GM10266 (cell line): ENCODE results near the gene MBLAC1.

ENCODE experiments used
- DNase-seq: peaks from one replicate; pipeline ENCODE4 v3.0.0; 2012; ENCODE audit errors: extremely low spot score
- TF ChIP-seq, protein P1 (sequence below): IDR thresholded peaks from 2 replicates; pipeline ENCODE4 v1.5.1; 2012; ENCODE audit warnings: mild to moderate bottlenecking, low read depth; ENCODE audit not compliant: control insufficient read depth, insufficient read depth; ENCODE audit errors: missing control alignments

MBLAC1 gene

DNA sequence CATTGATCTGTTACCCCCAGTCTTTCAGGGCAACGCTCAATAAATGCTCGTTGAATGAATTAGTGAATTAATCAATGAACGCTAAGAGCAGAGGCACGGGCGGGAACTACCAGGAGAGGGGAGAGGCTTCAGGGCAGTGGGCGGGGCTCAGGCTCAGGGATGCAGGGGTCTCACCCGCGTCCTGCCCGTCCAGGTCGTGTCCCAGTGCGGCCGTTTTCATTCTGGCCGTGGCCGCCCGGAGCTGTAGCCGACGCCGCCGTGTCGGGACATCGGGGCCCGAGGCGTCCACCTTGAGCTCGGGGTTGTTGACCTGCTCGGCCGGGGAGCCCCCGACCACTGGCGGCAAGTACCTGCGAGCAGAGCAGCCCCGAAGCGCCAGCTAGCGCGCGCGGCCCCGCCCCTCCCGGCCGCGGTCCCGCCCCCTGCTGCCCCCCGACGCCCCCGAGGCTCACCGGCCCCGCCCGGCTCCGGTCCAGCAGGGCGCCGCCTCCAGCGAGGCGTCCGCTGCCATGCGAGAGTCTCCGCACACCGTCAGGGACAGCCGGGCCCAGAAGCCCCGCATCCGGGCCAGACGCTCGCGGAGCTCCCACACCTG is 44.4 kb downstream of the MBLAC1 start:
- peak; percentile 62 for DNase-seq
- TF ChIP-seq, protein P1, sequence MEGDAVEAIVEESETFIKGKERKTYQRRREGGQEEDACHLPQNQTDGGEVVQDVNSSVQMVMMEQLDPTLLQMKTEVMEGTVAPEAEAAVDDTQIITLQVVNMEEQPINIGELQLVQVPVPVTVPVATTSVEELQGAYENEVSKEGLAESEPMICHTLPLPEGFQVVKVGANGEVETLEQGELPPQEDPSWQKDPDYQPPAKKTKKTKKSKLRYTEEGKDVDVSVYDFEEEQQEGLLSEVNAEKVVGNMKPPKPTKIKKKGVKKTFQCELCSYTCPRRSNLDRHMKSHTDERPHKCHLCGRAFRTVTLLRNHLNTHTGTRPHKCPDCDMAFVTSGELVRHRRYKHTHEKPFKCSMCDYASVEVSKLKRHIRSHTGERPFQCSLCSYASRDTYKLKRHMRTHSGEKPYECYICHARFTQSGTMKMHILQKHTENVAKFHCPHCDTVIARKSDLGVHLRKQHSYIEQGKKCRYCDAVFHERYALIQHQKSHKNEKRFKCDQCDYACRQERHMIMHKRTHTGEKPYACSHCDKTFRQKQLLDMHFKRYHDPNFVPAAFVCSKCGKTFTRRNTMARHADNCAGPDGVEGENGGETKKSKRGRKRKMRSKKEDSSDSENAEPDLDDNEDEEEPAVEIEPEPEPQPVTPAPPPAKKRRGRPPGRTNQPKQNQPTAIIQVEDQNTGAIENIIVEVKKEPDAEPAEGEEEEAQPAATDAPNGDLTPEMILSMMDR = no peak

DNA sequence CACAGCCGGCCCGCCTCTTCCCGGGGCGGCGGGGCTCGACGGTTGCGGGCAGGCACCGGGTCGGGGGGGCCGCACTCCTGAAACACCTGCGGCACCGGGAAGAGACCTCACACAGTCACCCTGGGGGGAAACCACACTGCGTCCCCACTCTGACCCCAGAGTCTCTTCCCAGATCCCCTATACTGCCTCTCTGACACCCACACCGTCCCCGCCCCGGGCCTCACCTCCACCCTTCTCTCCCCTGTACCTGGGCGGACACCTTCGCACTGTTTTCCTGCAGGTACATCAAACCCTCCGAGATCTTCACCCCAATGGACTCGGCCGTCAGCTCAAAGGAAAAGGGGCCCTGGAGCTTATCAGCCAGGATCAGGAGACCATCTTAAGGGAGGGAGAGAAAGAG is 45.1 kb downstream of the MBLAC1 start:
- DNase-seq = peak; percentile 28
- TF ChIP-seq, protein P1 = no peak

DNA sequence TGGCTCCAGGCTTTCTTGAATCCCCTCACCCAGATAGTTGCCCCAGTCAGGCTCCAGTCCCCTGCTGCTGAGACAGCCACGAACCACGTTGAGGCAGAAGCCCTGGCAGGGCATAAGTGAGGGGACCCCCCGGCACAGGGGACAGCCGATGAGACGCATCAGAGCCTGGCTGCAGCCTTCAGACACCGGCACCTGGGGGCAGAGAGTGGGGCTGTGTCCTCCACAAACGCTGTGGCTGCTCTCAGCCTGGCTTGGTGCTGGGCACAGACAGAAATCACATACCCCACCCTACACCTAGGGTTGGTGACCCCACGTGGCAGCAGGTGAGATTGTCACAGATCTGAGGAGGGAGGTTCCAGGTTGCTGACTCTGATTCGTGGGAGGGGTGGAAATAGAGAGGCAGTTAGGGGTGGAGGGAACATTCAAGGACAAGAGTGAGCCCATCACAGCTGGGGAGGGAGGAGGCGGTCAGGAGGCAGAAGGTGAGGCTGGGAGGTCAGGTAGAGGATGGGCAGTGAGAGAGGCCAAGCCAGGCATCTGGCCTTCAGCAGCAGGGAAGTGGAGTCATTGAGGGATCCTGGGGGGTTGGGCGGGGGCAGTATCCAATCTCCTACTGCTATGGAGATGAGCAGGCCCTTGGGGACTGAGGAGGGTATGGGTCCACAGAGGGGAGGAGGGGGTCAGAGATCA is 47.2 kb downstream of the MBLAC1 start:
- TF ChIP-seq, protein P1 = no peak
- peak; percentile 25 for DNase-seq

DNA sequence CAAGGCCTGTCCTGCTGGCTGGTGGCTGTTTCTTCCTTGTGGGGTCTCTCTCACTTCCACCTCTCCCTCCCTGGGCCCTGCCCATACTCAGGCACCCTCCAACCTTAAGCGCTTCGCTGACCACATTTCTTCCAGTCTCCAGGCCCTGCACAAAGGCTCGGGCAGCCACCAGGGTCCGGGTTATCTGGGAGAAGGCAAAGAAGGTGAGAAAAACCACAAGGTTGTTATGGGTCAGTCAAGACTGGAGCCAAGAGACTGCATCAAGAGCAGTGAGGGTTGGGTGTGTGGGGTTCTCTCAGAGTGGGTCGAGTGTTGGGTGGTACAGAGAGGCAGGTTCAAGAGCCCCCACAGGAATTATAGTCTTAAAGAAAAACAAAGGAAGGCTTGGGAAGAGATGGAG is 47.8 kb downstream of the MBLAC1 start:
- TF ChIP-seq, protein P1 = no peak
- DNase-seq = no peak

DNA sequence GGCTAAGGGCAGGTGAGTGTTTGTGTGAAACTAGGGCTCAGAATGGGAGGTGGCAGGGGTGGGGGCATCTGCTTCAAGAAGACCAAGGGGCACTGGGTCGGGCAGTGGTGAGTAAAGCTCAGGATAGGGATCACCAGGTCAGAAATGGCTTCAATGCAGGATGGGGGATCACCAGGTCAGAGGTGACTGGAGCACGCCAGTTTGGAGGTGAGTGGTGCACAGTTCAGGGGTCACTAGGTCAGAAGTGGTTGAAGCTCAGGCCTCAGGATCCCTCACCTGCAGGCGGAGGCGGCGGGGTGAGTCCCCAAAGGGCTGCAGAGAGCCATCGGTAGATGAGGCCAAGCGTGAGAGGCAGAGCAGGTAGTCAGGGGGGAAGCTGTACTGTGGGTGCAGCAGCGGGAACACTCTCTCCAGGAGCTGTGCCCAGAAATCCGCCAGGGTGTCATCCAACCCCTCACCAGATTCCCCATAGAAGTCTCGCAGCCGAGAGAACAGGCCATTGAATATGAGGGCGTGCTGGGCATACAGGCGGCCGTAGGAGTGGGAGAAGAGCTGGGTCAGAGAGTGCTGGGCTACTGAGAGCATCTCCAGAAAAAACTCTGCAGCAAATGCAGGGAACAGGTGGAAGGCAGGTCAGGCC is 48.6 kb downstream of the MBLAC1 start:
- DNase-seq = no peak
- TF ChIP-seq, protein P1 = no peak

DNA sequence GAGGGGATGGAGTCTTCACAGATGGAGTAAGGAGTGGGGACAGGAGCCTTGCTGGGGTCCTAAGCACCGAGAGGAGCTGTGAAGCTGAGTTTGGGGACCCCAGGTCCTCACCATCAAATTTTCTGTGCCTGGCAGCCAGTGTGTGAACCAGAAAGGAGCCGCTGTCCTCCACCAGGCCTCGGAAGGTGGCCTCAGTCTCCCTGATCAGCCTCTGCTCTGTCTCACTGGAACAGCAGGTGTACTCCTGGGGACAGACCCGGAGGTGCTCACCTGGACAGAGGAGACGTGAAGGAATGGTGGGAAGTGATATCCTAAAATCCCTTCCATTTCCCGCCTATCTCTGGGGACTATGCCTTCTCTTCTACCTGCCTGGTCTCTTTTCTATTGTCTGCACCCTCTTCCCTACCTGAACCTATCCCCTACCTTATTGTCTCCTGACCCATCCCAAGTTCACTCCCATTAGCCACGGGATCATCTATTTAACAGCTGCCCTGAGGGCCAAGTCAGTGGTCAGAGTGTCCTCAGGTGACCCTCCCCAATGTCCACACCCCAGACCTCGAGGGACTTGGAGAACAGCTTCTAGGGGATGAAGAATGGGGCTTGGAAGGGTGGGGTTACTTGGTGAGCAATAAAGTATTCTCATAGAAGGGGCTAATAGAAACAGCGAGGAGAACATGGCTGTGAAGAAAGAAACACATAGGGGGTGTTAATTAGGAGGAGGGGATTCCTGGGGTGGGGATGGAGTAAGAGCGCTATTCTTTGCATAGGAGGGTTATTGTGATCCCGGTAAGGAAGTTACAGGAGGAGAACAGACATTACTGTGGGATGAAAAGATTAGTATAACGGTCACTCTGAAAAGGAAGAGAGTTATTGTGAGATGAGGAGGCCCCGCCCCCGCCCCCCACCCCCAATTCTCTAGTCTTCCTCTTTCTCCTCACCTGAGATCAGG is 49.6 kb downstream of the MBLAC1 start:
- TF ChIP-seq, protein P1 = no peak
- peak; percentile 10 for DNase-seq
